ENCODE results near the gene FTCDNL1.

Gene FTCDNL1

DNA sequence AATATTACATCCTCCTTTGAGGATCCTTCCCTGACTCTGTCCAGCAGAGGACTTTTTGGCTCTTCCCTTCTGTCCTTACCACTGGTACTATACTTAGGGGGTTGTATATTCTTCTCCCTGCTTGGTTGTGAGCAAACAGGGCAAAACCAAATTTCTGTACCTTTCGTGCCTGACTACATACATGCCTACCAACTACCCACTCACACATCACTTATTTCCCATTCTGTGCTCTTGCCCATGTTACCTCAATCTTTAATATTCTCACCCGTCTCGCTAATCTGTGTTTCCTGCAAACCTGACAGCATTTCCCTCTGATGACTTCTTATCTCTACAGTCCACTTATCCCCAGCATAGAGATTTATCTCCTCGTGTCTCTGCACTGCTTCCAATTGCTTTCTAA is 58.6 kb downstream of the FTCDNL1 start:
- in situ Hi-C loops (cut with HindIII; ENCODE audit: low sequenced_read_pairs): no loop called here

GRCh38 chr2:199791326-199791725 is 59.7 kb downstream of the FTCDNL1 start:
- in situ Hi-C loops (cut with HindIII; ENCODE audit: low sequenced_read_pairs): no loop called here

- in situ Hi-C loops (cut with HindIII; ENCODE audit: low sequenced_read_pairs): no loop called here
These were observed 66.5 kb downstream of the FTCDNL1 start for GRCh38 chr2:199784512-199784911.

DNA sequence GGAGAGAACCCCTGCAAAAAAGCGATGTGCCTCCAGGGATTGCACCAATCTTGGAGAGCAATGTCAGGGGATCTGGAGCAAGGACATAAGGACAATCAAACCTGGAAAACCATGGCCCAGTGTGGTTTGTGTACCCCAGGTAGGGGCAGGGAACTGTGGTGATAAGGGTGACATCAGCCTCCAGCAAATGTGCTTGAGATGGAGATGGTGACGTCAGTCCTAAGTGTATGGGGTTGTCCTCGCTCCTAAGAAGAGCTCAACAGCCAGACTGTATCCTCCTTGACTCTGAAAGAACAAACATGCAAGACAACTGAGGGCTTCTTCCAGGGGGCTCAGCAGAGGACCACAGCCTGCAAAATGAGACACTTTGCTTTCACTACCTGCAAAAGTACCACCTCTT is 71.4 kb downstream of the FTCDNL1 start:
- in situ Hi-C loops (cut with HindIII; ENCODE audit: low sequenced_read_pairs): no loop called here

GRCh38 chr2:199778655-199779054 is 72.3 kb downstream of the FTCDNL1 start:
- in situ Hi-C loops (cut with HindIII; ENCODE audit: low sequenced_read_pairs): no loop called here

DNA sequence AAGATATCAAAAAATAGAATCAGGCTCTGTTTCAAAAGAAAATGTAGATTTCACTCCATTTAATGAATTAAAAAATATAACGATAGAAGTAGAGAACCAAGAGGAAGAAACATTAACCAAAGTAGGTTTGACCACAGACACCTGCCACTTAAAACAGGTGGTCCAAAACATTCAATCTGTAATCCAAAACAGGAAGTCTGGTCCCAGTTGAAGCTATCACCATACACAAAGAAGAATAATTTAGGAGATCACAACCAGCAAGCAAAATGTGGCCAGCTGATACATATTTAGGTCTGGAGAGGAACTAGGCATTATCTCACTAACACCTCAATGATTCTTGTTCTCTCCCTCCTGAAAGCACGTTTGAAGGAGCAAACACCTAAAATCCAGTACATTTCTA is 73.1 kb downstream of the FTCDNL1 start:
- in situ Hi-C loops (cut with HindIII; ENCODE audit: low sequenced_read_pairs): no loop called here

- in situ Hi-C loops (cut with HindIII; ENCODE audit: low sequenced_read_pairs): no loop called here
These were observed 73.7 kb downstream of the FTCDNL1 start for GRCh38 chr2:199777315-199777714.

GRCh38 chr2:199775267-199775666 is 75.7 kb downstream of the FTCDNL1 start:
- in situ Hi-C loops (cut with HindIII; ENCODE audit: low sequenced_read_pairs): no loop called here

DNA sequence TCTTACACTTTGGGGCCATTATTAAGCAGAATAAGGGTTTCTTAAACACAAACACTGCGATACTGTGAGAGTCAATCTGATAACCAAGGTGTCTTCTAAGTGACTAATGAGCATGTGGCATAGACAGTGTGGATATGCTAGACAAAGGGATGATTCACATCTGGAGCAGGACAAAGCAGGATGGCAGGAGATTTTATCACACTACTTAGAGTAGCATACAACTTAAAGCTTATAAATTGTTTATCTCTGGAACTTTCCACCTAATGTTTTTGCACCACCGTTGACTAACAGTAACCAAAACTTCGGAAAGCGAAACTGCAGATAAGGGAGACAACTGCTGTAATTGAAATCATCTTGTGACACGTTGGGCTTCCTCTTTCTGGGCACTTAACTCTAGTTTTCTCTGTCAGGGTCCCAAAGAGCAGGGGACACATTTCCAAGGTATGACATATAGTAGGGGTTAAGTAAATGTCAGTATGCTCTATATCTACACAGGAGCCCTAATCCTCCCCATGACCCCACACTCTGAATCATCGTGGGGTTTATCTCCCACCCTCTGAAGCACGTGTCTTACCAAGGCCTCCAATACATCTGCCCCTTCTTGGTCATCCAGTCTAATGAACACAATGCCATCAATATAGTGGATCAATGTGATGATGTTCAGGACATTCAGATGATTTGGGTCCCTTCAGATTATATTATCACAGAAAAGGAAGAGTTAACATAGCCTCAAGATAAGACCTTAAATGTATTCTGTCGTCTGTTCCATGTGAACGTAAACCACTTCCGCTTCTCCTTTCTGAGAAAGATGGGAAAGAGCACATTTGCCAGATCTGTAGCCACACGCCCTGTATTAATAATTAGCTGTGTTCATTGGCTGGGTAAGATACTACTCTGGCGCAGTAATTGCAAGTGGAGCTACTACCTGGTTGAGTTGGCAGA is 78.7 kb downstream of the FTCDNL1 start:
- in situ Hi-C loops (cut with HindIII; ENCODE audit: low sequenced_read_pairs): no loop called here

- in situ Hi-C loops (cut with HindIII; ENCODE audit: low sequenced_read_pairs): no loop called here
These were observed 80.3 kb downstream of the FTCDNL1 start for GRCh38 chr2:199770716-199771115.

- in situ Hi-C loops (cut with HindIII; ENCODE audit: low sequenced_read_pairs): no loop called here
These were observed 85.3 kb downstream of the FTCDNL1 start for GRCh38 chr2:199765646-199766045.

DNA sequence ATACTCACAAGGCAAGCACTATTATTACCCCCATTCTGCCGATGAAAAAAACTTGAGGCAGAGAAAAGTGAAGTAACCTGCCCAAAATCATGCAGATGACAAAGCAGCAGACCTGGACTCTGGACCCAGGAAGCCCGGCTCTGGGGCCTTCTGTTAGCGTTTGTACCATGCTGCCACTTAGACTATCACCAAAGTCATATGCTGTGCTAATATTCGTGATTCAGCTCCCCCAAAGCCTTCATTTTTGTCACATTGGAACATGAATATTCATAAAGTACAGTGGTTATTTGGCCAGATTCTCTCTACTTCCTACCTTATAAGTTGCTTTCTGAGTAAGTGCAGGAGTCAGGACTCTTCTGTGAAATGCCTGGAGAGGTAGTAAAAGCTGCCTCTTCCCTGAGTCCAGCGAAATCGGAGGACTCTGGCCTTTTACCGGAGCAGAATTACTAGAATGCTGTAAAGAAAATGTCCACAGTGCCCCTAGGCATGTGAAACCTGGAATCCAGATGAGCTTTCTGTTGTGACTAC is 86.7 kb downstream of the FTCDNL1 start:
- in situ Hi-C loops (cut with HindIII; ENCODE audit: low sequenced_read_pairs): no loop called here

GRCh38 chr2:199762963-199763362 is 88.0 kb downstream of the FTCDNL1 start:
- in situ Hi-C loops (cut with HindIII; ENCODE audit: low sequenced_read_pairs): no loop called here

DNA sequence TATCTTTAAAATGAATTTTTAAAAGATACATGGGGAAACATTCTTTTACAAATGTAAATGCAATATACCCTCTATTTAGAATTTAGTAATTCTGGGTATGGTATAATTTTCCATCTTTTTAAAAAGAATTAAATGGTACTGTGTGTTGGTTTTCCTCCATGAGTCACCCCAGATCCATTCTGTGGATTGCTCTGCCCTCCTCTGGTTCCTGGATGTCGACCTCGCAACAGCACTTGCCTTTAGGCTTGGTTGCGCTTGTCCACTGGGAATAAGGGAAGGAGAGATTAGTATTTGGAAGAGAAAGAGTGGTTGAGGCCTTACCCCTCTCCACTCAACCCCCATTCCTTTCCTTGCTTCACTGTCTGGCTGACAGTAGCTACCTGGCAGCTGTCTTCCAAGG is 90.4 kb downstream of the FTCDNL1 start:
- in situ Hi-C loops (cut with HindIII; ENCODE audit: low sequenced_read_pairs): no loop called here

- in situ Hi-C loops (cut with HindIII; ENCODE audit: low sequenced_read_pairs): no loop called here
These were observed 93.6 kb downstream of the FTCDNL1 start for GRCh38 chr2:199757233-199757870.

GRCh38 chr2:199756743-199757142 is 94.2 kb downstream of the FTCDNL1 start:
- in situ Hi-C loops (cut with HindIII; ENCODE audit: low sequenced_read_pairs): no loop called here

DNA sequence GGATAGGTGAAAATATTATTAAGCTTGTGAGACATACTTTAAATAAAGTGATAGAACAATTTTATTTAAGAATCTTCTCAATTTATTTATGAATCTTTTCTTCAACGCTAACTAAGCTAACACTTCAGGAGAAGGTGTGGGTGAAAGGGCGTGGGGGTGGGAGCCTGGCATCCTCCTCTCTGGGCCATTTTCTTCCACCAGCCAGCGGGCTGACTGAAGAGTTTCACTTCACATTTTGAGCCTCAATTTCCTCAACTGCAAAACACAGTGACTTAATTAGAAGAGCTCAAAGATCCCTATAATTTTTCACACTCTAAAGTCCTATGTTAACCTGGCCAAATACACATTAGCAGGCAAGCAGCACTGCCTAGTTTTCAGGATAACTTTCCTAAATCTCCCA is 94.8 kb downstream of the FTCDNL1 start:
- in situ Hi-C loops (cut with HindIII; ENCODE audit: low sequenced_read_pairs): no loop called here

DNA sequence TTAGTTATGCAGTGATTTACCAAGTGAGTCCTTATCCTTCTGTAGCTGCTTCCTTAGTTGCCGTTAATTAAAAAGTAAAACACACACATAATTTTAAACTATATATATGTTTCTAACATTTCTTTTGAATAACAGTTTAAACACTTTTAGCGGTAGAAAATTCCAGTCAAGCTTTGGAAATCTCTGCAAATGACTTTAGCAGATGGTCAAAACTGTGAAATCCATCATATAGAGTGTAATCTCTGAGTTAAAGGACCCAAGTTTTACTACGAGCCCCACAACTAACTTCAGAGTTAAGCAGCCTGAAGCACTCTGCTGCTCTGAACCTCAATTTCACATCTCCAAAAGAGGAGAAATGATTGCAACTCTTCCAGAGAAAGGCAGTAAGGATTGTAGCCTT is 96.2 kb downstream of the FTCDNL1 start:
- in situ Hi-C loops (cut with HindIII; ENCODE audit: low sequenced_read_pairs): no loop called here

GRCh38 chr2:199751492-199752120 is 99.4 kb downstream of the FTCDNL1 start:
- in situ Hi-C loops (cut with HindIII; ENCODE audit: low sequenced_read_pairs): no loop called here

DNA sequence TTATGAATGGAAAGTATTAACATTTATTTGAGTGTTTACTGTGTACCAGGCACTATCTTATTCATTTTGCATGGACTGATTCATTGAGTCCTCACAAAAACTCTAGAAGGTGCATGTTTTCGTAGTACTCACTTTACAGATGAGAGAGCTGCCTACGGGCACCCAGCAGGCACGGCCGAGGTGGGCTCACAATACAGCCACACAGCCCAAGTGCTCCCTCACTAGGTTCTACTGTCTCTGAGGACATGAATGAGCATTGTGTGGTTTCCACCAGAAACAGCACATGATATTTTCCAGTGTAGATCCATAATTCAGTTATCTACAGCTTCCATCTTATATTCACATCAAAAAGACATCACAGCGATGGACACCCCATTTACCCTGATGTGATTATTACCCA is 101.4 kb downstream of the FTCDNL1 start:
- in situ Hi-C loops (cut with HindIII; ENCODE audit: low sequenced_read_pairs): no loop called here

GRCh38 chr2:199744724-199745123 is 106.3 kb downstream of the FTCDNL1 start:
- in situ Hi-C loops (cut with HindIII; ENCODE audit: low sequenced_read_pairs): no loop called here

DNA sequence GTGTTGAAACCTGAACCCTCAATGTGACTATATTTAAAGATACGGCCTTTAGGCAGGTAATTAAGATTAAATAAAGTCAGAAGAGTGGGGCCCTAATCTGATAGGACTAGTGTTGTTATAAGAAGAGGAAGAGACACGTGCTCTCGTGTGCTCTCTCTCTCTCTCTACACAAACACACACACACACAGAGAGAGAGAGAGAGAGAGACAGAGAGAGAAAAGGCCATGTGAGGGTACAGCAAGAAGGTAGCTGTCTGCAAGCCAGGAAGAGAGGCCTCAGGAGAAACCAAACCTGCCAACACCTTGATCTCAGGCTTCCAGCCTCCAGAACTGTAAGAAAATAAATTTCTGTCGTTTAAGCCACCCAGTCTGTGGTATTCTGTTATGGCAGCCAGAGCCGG is 106.7 kb downstream of the FTCDNL1 start:
- in situ Hi-C loops (cut with HindIII; ENCODE audit: low sequenced_read_pairs): no loop called here

All from DLD1 (cell line).